GM18951 (cell line): ENCODE measurements around the gene FAM118A.
"Not testable (repeated sequence)": the region's sequence is repeated elsewhere in the genome, so short reads cannot be mapped to it uniquely, and the experiment has no call there.

Source experiments
- POLR2A ChIP-seq: IDR thresholded peaks from 4 replicates; pipeline ENCODE4 v1.6.1; 2011; ENCODE audit warnings: mild to moderate bottlenecking; ENCODE audit not compliant: insufficient read length, insufficient read depth; ENCODE audit errors: extremely low read depth
- in situ Hi-C: fragments of 300-500 bp; cut with MboI; formaldehyde crosslinking; loops from one replicate; pipeline ENCODE4 v1.12.0; 2022; ENCODE audit warnings: low sequenced_read_pairs, mixed read lengths, inconsistent platforms; ENCODE audit not compliant: unreplicated experiment

The FAM118A gene

GRCh38 chr22:45291061-45291930 is 18.4 kb upstream of the FAM118A start:
- in situ Hi-C loops = no loop called here
- no peak for TF ChIP-seq POLR2A

- TF ChIP-seq POLR2A = no peak
- in situ Hi-C loops = no loop called here
Measured at GRCh38 chr22:45291931-45292290, 17.8 kb upstream of the FAM118A start.

- in situ Hi-C loops = no loop called here
- no peak for TF ChIP-seq POLR2A
Measured at GRCh38 chr22:45292731-45293442, 16.8 kb upstream of the FAM118A start.

- no peak for TF ChIP-seq POLR2A
Measured at GRCh38 chr22:45294030-45294429, 15.7 kb upstream of the FAM118A start.

GRCh38 chr22:45295004-45295403 is 14.7 kb upstream of the FAM118A start:
- in situ Hi-C loops = not testable (repeated sequence)

More at GRCh38 chr22:45294030-45294429, 15.7 kb upstream of the FAM118A start:
- in situ Hi-C loops = no loop called here

GRCh38 chr22:45295492-45295891 is 14.2 kb upstream of the FAM118A start:
- in situ Hi-C loops = no loop called here
- TF ChIP-seq POLR2A = no peak

GRCh38 chr22:45296628-45297297 is 13.0 kb upstream of the FAM118A start:
- in situ Hi-C loops = no loop called here
- no peak for TF ChIP-seq POLR2A

- no peak for TF ChIP-seq POLR2A
- in situ Hi-C loops = no loop called here
Measured at GRCh38 chr22:45298934-45299505, 10.7 kb upstream of the FAM118A start.

GRCh38 chr22:45302751-45303150 is 7.0 kb upstream of the FAM118A start:
- in situ Hi-C loops = no loop called here
- no peak for TF ChIP-seq POLR2A

GRCh38 chr22:45303181-45303580 is 6.6 kb upstream of the FAM118A start:
- no peak for TF ChIP-seq POLR2A
- in situ Hi-C loops = no loop called here

- in situ Hi-C loops = no loop called here
- no peak for TF ChIP-seq POLR2A
Measured at GRCh38 chr22:45304971-45305370, 4.8 kb upstream of the FAM118A start.

- in situ Hi-C loops = no loop called here
- no peak for TF ChIP-seq POLR2A
Measured at GRCh38 chr22:45305456-45306075, 4.2 kb upstream of the FAM118A start.

GRCh38 chr22:45306139-45306538 is 3.6 kb upstream of the FAM118A start:
- no peak for TF ChIP-seq POLR2A
- in situ Hi-C loops = no loop called here

- in situ Hi-C loops = no loop called here
Measured at GRCh38 chr22:45308391-45308956, 1.3 kb upstream of the FAM118A start.

More at GRCh38 chr22:45308391-45308956, 1.3 kb upstream of the FAM118A start:
- TF ChIP-seq POLR2A = no peak
